Activated T-helper 2 cell treated with anti-CD3 and anti-CD28 coated beads, Interferon-gamma antibody, Interleukin-2, Interleukin-4, amounts not matched to agents 10 μg/mL and 5 μg/mL and 100 μg/mL, durations not matched to agents 14 hours and 24 hours and 36 hours (primary cell): Measurements from ENCODE around the gene PDIA5. TPM values are rescaled to one million over a fixed set of nuclear protein-coding genes. Genes with fewer than 3 reads are reported as not detected.

ENCODE experiments used
- DNase-seq: peaks from one replicate; pipeline ENCODE4 v3.0.0; 2021; ENCODE audit warnings: low spot score
- H3K27ac Mint-ChIP-seq: one replicate; pipeline ENCODE4 v1.8.0; 2021; ENCODE audit warnings: mixed read lengths
- H3K27me3 Mint-ChIP-seq: one replicate; pipeline ENCODE4 v1.8.0; 2021; ENCODE audit warnings: low read depth, mixed read lengths
- H3K36me3 Mint-ChIP-seq: one replicate; pipeline ENCODE4 v1.8.0; 2021; ENCODE audit warnings: low read depth, mixed read lengths
- H3K4me1 Mint-ChIP-seq: one replicate; pipeline ENCODE4 v1.8.0; 2021; ENCODE audit warnings: low read depth, mixed read lengths
- H3K4me3 Mint-ChIP-seq: one replicate; pipeline ENCODE4 v1.8.0; 2021; ENCODE audit warnings: low read depth, mild to moderate bottlenecking, moderate library complexity, mixed read lengths
- H3K9me3 Mint-ChIP-seq: one replicate; pipeline ENCODE4 v1.8.0; 2021; ENCODE audit warnings: mixed read lengths
- intact Hi-C: fragments of 100-400 bp; cut with micrococcal nuclease; formaldehyde crosslinking; loops from one replicate; pipeline ENCODE4 v1.15.1; 2023
- total RNA-seq: library from RNA; stranded (reverse); gene quantifications from 2 replicates; pipeline ENCODE4 v1.2.3, GENCODE V29; 2022

PDIA5 gene
- total RNA-seq, 1 donor from 2014 or later, result 32.3 TPM

GRCh38 chr3:123067689-123068600 is 1.1 kb downstream of the PDIA5 start:
- Mint-ChIP-seq H3K27ac (no peak overlapping the region), H3K27me3 (peaks cover 5% of the 10 kb centered on the region)

GRCh38 chr3:123068601-123069381 is 2.0 kb downstream of the PDIA5 start:
- H3K4me3 Mint-ChIP-seq, result peak overlapping the region; percentile 85
- H3K9me3 Mint-ChIP-seq, result no peaks in the 10 kb centered on the region
- intact Hi-C loops, result loop anchor here (5.0 kb wide), 1 partner anchor 134 kb away; the partner anchor contains the start of gene SEC22A
- H3K4me1 Mint-ChIP-seq, result peaks cover 40% of the 10 kb centered on the region
- peaks cover 3% of the 10 kb centered on the region for H3K36me3 Mint-ChIP-seq
- H3K27ac Mint-ChIP-seq, result no peak overlapping the region
- H3K27me3 Mint-ChIP-seq, result no peaks in the 10 kb centered on the region
- DNase-seq, result no peak

More at GRCh38 chr3:123067689-123068600, 1.1 kb downstream of the PDIA5 start:
- H3K9me3 Mint-ChIP-seq, result no peaks in the 10 kb centered on the region
- peaks cover 39% of the 10 kb centered on the region for H3K4me1 Mint-ChIP-seq
- peak; percentile 13 for DNase-seq
- intact Hi-C loops, result loop anchor here (5.0 kb wide), 1 partner anchor 134 kb away; the partner anchor contains the start of gene SEC22A
- peak overlapping the region; percentile 85 for H3K4me3 Mint-ChIP-seq
- H3K36me3 Mint-ChIP-seq, result peaks cover 3% of the 10 kb centered on the region

GRCh38 chr3:123070510-123070909 is 3.7 kb downstream of the PDIA5 start:
- DNase-seq, result no peak
- intact Hi-C loops, result no loop called here
- Mint-ChIP-seq H3K9me3 (no peaks in the 10 kb centered on the region), H3K27ac (no peak overlapping the region), H3K36me3 (peaks cover 3% of the 10 kb centered on the region), H3K4me3 (no peak overlapping the region), H3K27me3 (no peaks in the 10 kb centered on the region), H3K4me1 (peaks cover 30% of the 10 kb centered on the region)

GRCh38 chr3:123071146-123071545 is 4.3 kb downstream of the PDIA5 start:
- Mint-ChIP-seq H3K27me3 (no peaks in the 10 kb centered on the region), H3K36me3 (peaks cover 3% of the 10 kb centered on the region), H3K27ac (no peak overlapping the region), H3K9me3 (no peaks in the 10 kb centered on the region), H3K4me1 (peaks cover 28% of the 10 kb centered on the region), H3K4me3 (no peak overlapping the region)
- no peak for DNase-seq
- intact Hi-C loops, result no loop called here

GRCh38 chr3:123071581-123071980 is 4.8 kb downstream of the PDIA5 start:
- Mint-ChIP-seq H3K4me3 (no peak overlapping the region), H3K4me1 (peaks cover 25% of the 10 kb centered on the region), H3K27me3 (no peaks in the 10 kb centered on the region), H3K36me3 (peaks cover 3% of the 10 kb centered on the region), H3K27ac (no peak overlapping the region), H3K9me3 (no peaks in the 10 kb centered on the region)
- intact Hi-C loops, result no loop called here
- DNase-seq, result no peak

GRCh38 chr3:123072152-123072551 is 5.3 kb downstream of the PDIA5 start:
- peaks cover 23% of the 10 kb centered on the region for H3K4me1 Mint-ChIP-seq

GRCh38 chr3:123072564-123072963 is 5.7 kb downstream of the PDIA5 start:
- Mint-ChIP-seq H3K4me3 (no peak overlapping the region), H3K9me3 (no peaks in the 10 kb centered on the region), H3K27me3 (no peaks in the 10 kb centered on the region), H3K36me3 (peaks cover 3% of the 10 kb centered on the region), H3K4me1 (peaks cover 23% of the 10 kb centered on the region), H3K27ac (no peak overlapping the region)
- intact Hi-C loops, result no loop called here
- DNase-seq, result no peak

More at GRCh38 chr3:123072152-123072551, 5.3 kb downstream of the PDIA5 start:
- H3K4me3 Mint-ChIP-seq, result no peak overlapping the region
- DNase-seq, result no peak
- H3K9me3 Mint-ChIP-seq, result no peaks in the 10 kb centered on the region
- no peak overlapping the region for H3K27ac Mint-ChIP-seq
- intact Hi-C loops, result no loop called here
- H3K36me3 Mint-ChIP-seq, result peaks cover 3% of the 10 kb centered on the region
- no peaks in the 10 kb centered on the region for H3K27me3 Mint-ChIP-seq

- no peak for DNase-seq
- no peaks in the 10 kb centered on the region for H3K27me3 Mint-ChIP-seq
- H3K27ac Mint-ChIP-seq, result no peak overlapping the region
- H3K4me1 Mint-ChIP-seq, result peaks cover 17% of the 10 kb centered on the region
- intact Hi-C loops, result no loop called here
- H3K9me3 Mint-ChIP-seq, result no peaks in the 10 kb centered on the region
- no peak overlapping the region for H3K4me3 Mint-ChIP-seq
- no peaks in the 10 kb centered on the region for H3K36me3 Mint-ChIP-seq
Observed at GRCh38 chr3:123075359-123075758, 8.5 kb downstream of the PDIA5 start.

- no peak for DNase-seq
- H3K27me3 Mint-ChIP-seq, result no peaks in the 10 kb centered on the region
- no peak overlapping the region for H3K27ac Mint-ChIP-seq
- intact Hi-C loops, result no loop called here
- H3K4me3 Mint-ChIP-seq, result no peak overlapping the region
- peaks cover 17% of the 10 kb centered on the region for H3K4me1 Mint-ChIP-seq
- no peaks in the 10 kb centered on the region for H3K36me3 Mint-ChIP-seq
- H3K9me3 Mint-ChIP-seq, result no peaks in the 10 kb centered on the region
Observed at GRCh38 chr3:123076112-123076495, 9.3 kb downstream of the PDIA5 start.

- intact Hi-C loops, result no loop called here
- Mint-ChIP-seq H3K4me1 (peaks cover 18% of the 10 kb centered on the region), H3K27me3 (no peaks in the 10 kb centered on the region), H3K9me3 (no peaks in the 10 kb centered on the region), H3K4me3 (no peak overlapping the region), H3K36me3 (no peaks in the 10 kb centered on the region), H3K27ac (no peak overlapping the region)
- DNase-seq, result no peak
Observed at GRCh38 chr3:123076496-123077418, 9.9 kb downstream of the PDIA5 start.

GRCh38 chr3:123078101-123078500 is 11.3 kb downstream of the PDIA5 start:
- no peak overlapping the region for H3K27ac Mint-ChIP-seq
- no peak for DNase-seq
- H3K36me3 Mint-ChIP-seq, result no peaks in the 10 kb centered on the region
- H3K9me3 Mint-ChIP-seq, result no peaks in the 10 kb centered on the region
- H3K4me1 Mint-ChIP-seq, result peaks cover 18% of the 10 kb centered on the region
- intact Hi-C loops, result no loop called here
- no peak overlapping the region for H3K4me3 Mint-ChIP-seq
- H3K27me3 Mint-ChIP-seq, result no peaks in the 10 kb centered on the region

- Mint-ChIP-seq H3K9me3 (no peaks in the 10 kb centered on the region), H3K36me3 (no peaks in the 10 kb centered on the region), H3K4me3 (no peak overlapping the region), H3K27me3 (no peaks in the 10 kb centered on the region), H3K27ac (no peak overlapping the region), H3K4me1 (peaks cover 25% of the 10 kb centered on the region)
- intact Hi-C loops, result no loop called here
- no peak for DNase-seq
Observed at GRCh38 chr3:123080864-123081562, 14.2 kb downstream of the PDIA5 start.
